Transverse colon (tissue), 4 donors: Measurements from ENCODE around the gene DISC1.

Source experiments
- EP300 ChIP-seq: sonication (generic); formaldehyde crosslinking; IDR thresholded peaks from one replicate; pipeline ENCODE4 v1.6.1; 2017; ENCODE audit warnings: antibody characterized with exemption, low read depth
- POLR2A ChIP-seq: fragments of 450-650 bp; IDR thresholded peaks from one replicate; pipeline ENCODE4 v1.6.1; 2016; ENCODE audit warnings: antibody characterized with exemption, mild to moderate bottlenecking, moderate library complexity
- POLR2AphosphoS5 ChIP-seq, 3 donors: sonication (generic); formaldehyde crosslinking; IDR thresholded peaks; one replicate each; pipeline ENCODE4 v1.6.1; 2016; ENCODE audit warnings: antibody characterized with exemption in 3 of 3
- TF ChIP-seq, protein P1 (sequence below), 5 experiments: fragments of 200-600 bp in 3 of 5; fragments of 450-650 bp in 2 of 5; sonication (generic) in 3 of 5; IDR thresholded peaks; 1 replicate in 2 of 5; 2 replicates in 3 of 5; pipeline ENCODE4 v1.5.1; 2016 to 2017; ENCODE audit warnings: antibody characterized with exemption in 5 of 5, inconsistent platforms in 3 of 5, mild to moderate bottlenecking in 2 of 5, moderate library complexity in 1 of 5

GRCh38 chr1:231714440-231714839 is 87.8 kb downstream of the DISC1 start:
- TF ChIP-seq EP300: no peak
- TF ChIP-seq, protein P1, sequence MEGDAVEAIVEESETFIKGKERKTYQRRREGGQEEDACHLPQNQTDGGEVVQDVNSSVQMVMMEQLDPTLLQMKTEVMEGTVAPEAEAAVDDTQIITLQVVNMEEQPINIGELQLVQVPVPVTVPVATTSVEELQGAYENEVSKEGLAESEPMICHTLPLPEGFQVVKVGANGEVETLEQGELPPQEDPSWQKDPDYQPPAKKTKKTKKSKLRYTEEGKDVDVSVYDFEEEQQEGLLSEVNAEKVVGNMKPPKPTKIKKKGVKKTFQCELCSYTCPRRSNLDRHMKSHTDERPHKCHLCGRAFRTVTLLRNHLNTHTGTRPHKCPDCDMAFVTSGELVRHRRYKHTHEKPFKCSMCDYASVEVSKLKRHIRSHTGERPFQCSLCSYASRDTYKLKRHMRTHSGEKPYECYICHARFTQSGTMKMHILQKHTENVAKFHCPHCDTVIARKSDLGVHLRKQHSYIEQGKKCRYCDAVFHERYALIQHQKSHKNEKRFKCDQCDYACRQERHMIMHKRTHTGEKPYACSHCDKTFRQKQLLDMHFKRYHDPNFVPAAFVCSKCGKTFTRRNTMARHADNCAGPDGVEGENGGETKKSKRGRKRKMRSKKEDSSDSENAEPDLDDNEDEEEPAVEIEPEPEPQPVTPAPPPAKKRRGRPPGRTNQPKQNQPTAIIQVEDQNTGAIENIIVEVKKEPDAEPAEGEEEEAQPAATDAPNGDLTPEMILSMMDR (IDR thresholded peaks at IDR 0.05): no peak
- TF ChIP-seq POLR2A: no peak
- TF ChIP-seq POLR2AphosphoS5 (IDR thresholded peaks at IDR 0.05): no peak
